ENCODE measurements around the gene SDC1. TPM values are rescaled to one million over a fixed set of nuclear protein-coding genes. Genes with fewer than 3 reads are reported as not detected.

Gene SDC1
- total RNA-seq, 1 donor from 2014 or later = 0.32 TPM

DNA sequence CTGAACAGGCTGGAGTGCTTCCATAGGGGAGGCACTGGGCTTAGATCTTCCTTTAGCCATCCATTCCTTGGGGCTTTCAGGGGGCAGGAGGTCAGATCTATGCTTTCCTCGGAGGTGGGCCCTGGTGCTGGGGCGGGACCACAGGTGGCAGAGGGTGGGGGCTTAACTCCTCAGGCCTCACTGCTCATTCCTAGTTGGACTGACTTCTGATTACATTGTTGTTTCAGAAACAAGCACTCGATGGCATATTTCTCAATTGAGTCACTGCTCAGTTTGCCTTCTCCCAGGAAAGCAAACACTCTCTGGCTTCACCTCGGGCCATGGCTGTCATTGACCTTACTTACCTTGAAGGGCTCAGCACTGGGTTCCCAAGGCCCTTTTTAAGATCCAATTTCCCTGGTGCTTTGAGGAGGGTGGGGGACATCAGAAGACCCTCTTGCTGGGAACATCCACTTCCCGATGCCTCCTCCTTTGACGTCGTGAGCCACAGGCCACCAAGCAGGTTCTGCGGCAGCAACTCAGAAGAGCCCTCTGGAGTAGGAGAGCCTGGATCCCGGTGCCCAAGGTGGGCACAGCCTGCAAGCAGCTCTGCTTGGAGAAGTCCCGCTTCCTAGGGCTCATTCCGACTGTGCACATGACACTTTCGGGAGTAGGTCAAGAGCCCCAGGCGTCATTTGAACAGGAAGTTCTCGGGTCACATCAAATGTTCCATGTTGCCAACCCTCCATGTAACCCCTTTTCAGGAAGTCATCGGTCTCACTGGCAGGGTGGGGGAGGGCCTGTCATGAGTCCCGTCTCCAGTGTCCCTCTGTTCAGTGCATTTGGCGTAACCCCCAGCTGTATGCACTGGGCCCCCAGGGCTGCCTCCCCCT lies 40.6 kb downstream of the SDC1 start:
- Histone ChIP-seq H3K27me3 (no peaks in the 10 kb centered on the region), H3K27ac (no peak overlapping the region), H3K4me3 (no peak overlapping the region), H3K9me3 (no peaks in the 10 kb centered on the region), H3K36me3 (no peaks in the 10 kb centered on the region), H3K4me1 (no peaks in the 10 kb centered on the region)
- intact Hi-C loops (cut with DNase I) = no loop called here
- no peak for DNase-seq (ENCODE audit: low spot score in 2 of 2)
- TF ChIP-seq, protein P1, sequence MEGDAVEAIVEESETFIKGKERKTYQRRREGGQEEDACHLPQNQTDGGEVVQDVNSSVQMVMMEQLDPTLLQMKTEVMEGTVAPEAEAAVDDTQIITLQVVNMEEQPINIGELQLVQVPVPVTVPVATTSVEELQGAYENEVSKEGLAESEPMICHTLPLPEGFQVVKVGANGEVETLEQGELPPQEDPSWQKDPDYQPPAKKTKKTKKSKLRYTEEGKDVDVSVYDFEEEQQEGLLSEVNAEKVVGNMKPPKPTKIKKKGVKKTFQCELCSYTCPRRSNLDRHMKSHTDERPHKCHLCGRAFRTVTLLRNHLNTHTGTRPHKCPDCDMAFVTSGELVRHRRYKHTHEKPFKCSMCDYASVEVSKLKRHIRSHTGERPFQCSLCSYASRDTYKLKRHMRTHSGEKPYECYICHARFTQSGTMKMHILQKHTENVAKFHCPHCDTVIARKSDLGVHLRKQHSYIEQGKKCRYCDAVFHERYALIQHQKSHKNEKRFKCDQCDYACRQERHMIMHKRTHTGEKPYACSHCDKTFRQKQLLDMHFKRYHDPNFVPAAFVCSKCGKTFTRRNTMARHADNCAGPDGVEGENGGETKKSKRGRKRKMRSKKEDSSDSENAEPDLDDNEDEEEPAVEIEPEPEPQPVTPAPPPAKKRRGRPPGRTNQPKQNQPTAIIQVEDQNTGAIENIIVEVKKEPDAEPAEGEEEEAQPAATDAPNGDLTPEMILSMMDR (IDR thresholded peaks at IDR 0.05) = no peak

DNA sequence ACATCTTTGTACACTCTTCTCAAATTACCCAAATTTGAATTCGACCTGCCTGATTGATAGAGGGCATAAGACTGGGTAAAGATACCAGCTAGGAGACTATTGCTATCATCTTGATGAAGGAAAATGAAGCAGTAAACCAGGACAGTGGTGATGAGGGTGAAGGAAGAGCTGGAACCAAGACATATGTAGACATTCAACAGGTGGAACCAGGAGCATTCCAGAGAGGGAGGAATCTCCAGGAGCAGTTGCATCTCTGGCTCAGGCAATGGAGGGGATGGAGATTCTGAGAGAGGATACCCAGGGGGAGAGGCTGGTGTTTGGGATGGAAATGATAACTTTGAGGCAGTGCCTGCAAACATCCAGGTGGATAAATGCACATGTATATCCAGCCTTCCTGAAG lies 41.6 kb downstream of the SDC1 start:
- no peak overlapping the region for H3K27ac ChIP-seq
- TF ChIP-seq, protein P1 (IDR thresholded peaks at IDR 0.05) = no peak
- H3K36me3 ChIP-seq = no peaks in the 10 kb centered on the region
- H3K4me3 ChIP-seq = no peak overlapping the region
- H3K27me3 ChIP-seq = no peaks in the 10 kb centered on the region
- H3K4me1 ChIP-seq = no peaks in the 10 kb centered on the region
- intact Hi-C loops (cut with DNase I) = no loop called here
- no peak for DNase-seq (ENCODE audit: low spot score in 2 of 2)
- H3K9me3 ChIP-seq = no peaks in the 10 kb centered on the region

DNA sequence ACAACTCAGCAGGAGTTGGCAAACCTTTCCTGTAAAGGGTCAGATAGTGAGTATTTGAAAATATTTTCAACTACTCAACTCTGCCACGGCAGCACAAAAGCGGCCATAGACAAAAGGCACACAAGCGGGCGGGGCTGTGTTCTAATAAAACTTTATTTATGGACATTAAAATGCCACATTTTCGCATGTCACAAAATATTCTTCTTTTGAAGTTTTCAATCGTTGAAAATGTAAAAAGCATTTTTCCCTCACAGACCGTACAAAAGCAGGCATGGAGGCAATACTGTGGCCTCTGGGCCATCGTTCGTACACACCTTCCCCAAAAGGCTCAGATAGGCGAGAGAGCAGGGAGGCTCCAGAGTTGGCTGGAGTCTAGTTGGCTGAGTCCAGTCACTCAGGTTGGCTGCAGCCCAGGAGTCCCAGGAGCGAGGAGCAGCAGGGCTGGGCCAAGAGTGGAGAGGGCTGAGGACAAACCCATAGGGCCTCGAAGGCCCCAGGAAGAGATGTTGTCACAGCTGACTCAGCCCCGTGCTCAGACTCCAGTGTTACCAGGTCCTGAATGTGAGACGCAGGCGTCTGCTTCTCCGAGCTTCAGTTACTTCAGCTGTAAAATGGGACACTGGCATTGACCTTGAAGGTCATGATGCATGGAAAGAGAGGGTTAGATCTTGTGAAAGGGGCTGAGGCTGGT lies 42.5 kb downstream of the SDC1 start:
- intact Hi-C loops (cut with DNase I) = no loop called here
- Histone ChIP-seq H3K27ac (no peak overlapping the region), H3K36me3 (no peaks in the 10 kb centered on the region), H3K9me3 (no peaks in the 10 kb centered on the region), H3K4me3 (no peak overlapping the region), H3K4me1 (no peaks in the 10 kb centered on the region), H3K27me3 (no peaks in the 10 kb centered on the region)
- no peak for DNase-seq (ENCODE audit: low spot score in 2 of 2)
- TF ChIP-seq, protein P1 (IDR thresholded peaks at IDR 0.05) = no peak

DNA sequence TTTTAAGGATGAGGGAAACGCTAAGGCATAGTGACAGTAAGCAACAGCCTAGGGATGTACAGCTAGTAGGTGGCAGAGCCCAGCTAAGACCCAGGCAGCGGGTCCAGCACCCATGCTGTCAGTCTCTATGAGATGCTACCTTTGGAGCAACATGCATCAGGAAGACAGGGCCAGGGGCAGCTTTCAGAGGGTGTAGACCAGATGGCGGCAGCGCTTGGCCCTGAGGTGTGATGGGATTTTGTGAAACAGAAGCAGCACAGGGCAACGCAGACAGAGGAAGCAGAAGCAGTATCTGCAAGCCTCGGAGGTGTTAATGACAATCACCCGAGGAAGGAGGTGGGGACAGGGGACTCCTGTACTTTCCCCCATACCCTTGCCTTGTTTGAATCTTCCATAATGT lies 43.2 kb downstream of the SDC1 start:
- Histone ChIP-seq H3K4me3 (no peak overlapping the region), H3K36me3 (no peaks in the 10 kb centered on the region), H3K27me3 (no peaks in the 10 kb centered on the region), H3K9me3 (no peaks in the 10 kb centered on the region), H3K27ac (no peak overlapping the region), H3K4me1 (no peaks in the 10 kb centered on the region)
- TF ChIP-seq, protein P1 (IDR thresholded peaks at IDR 0.05) = no peak
- intact Hi-C loops (cut with DNase I) = no loop called here
- no peak for DNase-seq (ENCODE audit: low spot score in 2 of 2)

DNA sequence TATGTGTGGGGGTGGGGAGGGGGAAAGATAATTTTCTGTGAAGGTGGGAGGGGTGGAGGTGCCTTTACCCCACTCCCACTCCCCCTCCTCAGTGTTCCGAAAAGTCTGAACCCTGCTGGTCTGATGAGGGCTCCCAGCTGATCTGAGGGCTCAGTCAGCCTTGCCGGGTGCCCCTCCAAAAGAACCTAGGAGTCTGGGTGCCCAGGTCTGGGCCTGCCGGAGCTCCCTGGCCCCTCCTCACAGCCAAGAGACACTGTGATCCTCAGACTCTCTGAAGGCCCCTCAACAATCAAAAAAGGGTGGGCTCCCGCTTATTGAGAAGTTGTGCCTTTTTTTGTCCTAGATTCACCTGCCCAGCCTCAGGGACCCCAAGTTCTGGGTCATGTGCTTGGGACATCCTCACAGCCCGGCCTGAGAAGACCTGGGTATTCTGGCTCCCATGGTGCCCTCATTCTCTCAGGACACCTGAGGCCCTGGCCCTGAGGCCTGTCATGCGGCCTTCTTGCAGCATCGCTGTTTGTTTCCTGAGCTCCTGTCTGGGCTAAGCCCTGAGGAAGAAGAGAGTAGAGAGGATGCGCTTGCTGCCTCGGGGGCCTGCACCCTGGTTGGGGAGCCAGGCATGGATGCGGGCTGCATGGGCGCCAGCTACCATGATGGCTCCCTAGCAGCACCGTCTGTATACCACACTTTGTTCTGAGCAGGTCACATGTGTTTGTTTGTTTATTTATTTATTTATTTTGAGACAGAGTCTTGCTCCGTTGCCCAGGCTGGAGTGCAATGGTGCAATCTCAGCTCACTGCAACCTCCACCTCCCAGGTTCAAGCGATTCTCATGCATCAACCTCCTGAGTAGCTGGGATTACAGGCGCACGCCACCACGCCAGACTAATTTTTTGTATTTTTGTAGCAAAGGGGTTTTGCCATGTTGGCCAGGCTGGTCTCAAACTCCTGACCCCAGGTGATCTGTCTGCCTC lies 44.0 kb downstream of the SDC1 start:
- H3K27ac ChIP-seq = no peak overlapping the region
- TF ChIP-seq, protein P1 (IDR thresholded peaks at IDR 0.05) = no peak
- intact Hi-C loops (cut with DNase I) = no loop called here

More for the DNA sequence above, 44.0 kb downstream of the SDC1 start:
- Histone ChIP-seq H3K36me3 (no peaks in the 10 kb centered on the region), H3K9me3 (no peaks in the 10 kb centered on the region), H3K4me1 (no peaks in the 10 kb centered on the region), H3K27me3 (no peaks in the 10 kb centered on the region), H3K4me3 (no peak overlapping the region)
- no peak for DNase-seq (ENCODE audit: low spot score in 2 of 2)
